AG04450 (cell line): ENCODE measurements around the gene TLL2. TPM values are rescaled to one million over a fixed set of nuclear protein-coding genes. Genes with fewer than 3 reads are reported as not detected.

Experiments used
- CTCF ChIA-PET: fragments of 300-600, 350-600 bp; formaldehyde crosslinking; extraction: SDS; loops from one replicate; lab custom pipeline; 2022; ENCODE audit warnings: antibody characterized with exemption, inconsistent platforms; lab: Charles Lee
- POLR2A ChIA-PET: fragments of 350-600 bp; formaldehyde crosslinking; extraction: SDS; loops from one replicate; lab custom pipeline; 2021; ENCODE audit warnings: antibody characterized with exemption, inconsistent platforms; lab: Yijun Ruan, JAX
- DNase-seq: peaks from one replicate; pipeline ENCODE4 v3.0.0-alpha.2; 2011; ENCODE audit warnings: low read depth, low spot score
- H3K27ac ChIP-seq: one replicate; pipeline ENCODE4 v1.5.1; 2012; ENCODE audit warnings: low read depth, low read length, control low read depth
- H3K27me3 ChIP-seq: one replicate; pipeline ENCODE4 v1.6.0; 2012; ENCODE audit warnings: low read length; ENCODE audit not compliant: control insufficient read depth, insufficient read depth
- H3K4me3 ChIP-seq: 2 replicates; pipeline ENCODE4 v1.5.1; 2011; ENCODE audit warnings: mild to moderate bottlenecking, low read depth, low read length, control low read depth
- H3K9me3 ChIP-seq: 2 replicates; pipeline ENCODE4 v1.5.1; 2012; ENCODE audit warnings: low read length; ENCODE audit not compliant: control insufficient read depth, insufficient read depth
- polyA plus RNA-seq: library from polyadenylated mRNA; depleted of rRNA; stranded (reverse); fragments of >200 nt; gene quantifications from 2 replicates; pipeline ENCODE4 v1.2.3, GENCODE V29; 2011
- TF ChIP-seq, protein P1 (sequence below): IDR thresholded peaks from 2 replicates; pipeline ENCODE4 v1.5.1; 2011; ENCODE audit warnings: low read depth, low read length, control low read depth, inconsistent platforms

Gene TLL2
- polyA plus RNA-seq, 1 experiment = 0.01 TPM

DNA sequence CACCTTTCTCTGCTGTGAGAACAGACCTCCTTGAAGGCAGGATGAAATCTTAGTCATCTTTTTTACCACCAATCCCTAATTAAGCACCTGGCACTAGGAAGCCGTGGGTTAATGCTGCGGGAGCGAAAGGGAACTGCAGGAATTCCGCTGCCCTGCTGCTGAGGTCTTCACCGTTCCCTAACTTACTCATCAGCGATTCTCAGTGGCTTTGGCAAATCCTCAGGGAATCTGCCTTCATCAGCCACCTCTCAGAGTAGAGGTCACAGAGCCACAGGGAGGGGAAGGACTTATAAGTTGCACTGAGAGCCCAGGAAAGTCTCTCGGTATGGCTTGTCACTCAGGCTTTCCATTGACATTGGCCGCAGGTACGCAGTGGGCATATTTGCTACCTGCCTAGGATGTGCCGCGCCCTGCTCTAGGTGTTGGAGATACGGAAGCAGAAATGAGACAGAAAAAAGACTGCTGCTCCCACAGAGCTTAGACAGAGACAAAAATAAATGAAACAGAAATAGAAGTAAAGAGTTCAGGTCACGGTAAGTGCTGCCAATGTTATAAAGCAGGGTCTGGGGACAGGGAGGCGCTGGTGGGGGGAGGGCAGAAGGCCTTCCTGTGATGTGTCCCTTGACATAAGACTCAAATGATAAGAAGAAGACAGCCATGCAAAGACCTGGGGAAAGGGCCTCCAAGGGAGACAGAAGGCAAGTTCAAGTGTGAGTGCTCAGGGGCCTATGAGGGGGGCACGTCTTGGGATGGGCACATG, 82.3 kb downstream of the TLL2 start:
- peaks cover 2% of the 10 kb centered on the region for H3K27me3 ChIP-seq
- no peak overlapping the region for H3K4me3 ChIP-seq
- TF ChIP-seq, protein P1, sequence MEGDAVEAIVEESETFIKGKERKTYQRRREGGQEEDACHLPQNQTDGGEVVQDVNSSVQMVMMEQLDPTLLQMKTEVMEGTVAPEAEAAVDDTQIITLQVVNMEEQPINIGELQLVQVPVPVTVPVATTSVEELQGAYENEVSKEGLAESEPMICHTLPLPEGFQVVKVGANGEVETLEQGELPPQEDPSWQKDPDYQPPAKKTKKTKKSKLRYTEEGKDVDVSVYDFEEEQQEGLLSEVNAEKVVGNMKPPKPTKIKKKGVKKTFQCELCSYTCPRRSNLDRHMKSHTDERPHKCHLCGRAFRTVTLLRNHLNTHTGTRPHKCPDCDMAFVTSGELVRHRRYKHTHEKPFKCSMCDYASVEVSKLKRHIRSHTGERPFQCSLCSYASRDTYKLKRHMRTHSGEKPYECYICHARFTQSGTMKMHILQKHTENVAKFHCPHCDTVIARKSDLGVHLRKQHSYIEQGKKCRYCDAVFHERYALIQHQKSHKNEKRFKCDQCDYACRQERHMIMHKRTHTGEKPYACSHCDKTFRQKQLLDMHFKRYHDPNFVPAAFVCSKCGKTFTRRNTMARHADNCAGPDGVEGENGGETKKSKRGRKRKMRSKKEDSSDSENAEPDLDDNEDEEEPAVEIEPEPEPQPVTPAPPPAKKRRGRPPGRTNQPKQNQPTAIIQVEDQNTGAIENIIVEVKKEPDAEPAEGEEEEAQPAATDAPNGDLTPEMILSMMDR = no peak
- ChIA-PET CTCF (no interaction called here), POLR2A (no interaction called here)
- DNase-seq = no peak
- H3K9me3 ChIP-seq = no peaks in the 10 kb centered on the region
- H3K27ac ChIP-seq = no peak overlapping the region

GRCh38 chr10:96427291-96427690, 86.4 kb downstream of the TLL2 start:
- no peak for DNase-seq
- Histone ChIP-seq H3K27ac (no peak overlapping the region), H3K9me3 (no peaks in the 10 kb centered on the region), H3K4me3 (no peak overlapping the region), H3K27me3 (peaks cover 5% of the 10 kb centered on the region)
- POLR2A ChIA-PET = no interaction called here
- TF ChIP-seq, protein P1 = no peak
- CTCF ChIA-PET = no interaction called here

DNA sequence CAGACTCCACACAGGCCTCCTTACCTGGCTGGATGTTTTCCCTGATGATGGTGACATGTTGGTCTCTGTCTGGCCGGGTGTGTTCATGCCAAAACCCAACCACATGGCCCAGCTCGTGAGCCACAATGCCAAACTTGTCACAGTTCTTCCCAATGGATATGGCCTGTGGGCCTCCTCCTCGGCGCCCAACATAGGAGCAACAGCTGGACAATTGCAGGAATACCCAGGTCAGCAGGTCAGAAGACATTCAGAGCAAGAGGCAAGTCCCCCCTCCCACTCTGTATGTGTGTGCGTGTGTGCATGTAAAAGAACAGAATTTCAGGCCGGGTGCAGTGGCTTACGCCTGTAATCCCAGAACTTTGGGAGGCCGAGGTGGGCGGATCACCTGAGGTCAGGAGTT, 91.2 kb downstream of the TLL2 start:
- Histone ChIP-seq H3K27ac (no peak overlapping the region), H3K9me3 (no peaks in the 10 kb centered on the region), H3K4me3 (no peak overlapping the region), H3K27me3 (peaks cover 5% of the 10 kb centered on the region)
- TF ChIP-seq, protein P1 = no peak
- DNase-seq = no peak
- ChIA-PET POLR2A (no interaction called here), CTCF (interaction anchor here (1.2 kb wide), 1 partner anchor 47 kb away, joined by 14 read pairs; no protein-coding TSS in a partner anchor)

GRCh38 chr10:96421995-96422394, 91.7 kb downstream of the TLL2 start:
- peaks cover 5% of the 10 kb centered on the region for H3K27me3 ChIP-seq
- TF ChIP-seq, protein P1 = no peak
- no peak overlapping the region for H3K27ac ChIP-seq
- H3K9me3 ChIP-seq = no peaks in the 10 kb centered on the region
- no peak overlapping the region for H3K4me3 ChIP-seq
- ChIA-PET CTCF (interaction anchor here (0.5 to 1.2 kb wide), 4 partner anchors 11 to 224 kb away, joined by 3 to 14 read pairs (median 4); no protein-coding TSS in a partner anchor), POLR2A (no interaction called here)
- no peak for DNase-seq

- H3K4me3 ChIP-seq = no peak overlapping the region
- POLR2A ChIA-PET = no interaction called here
- H3K9me3 ChIP-seq = no peaks in the 10 kb centered on the region
- CTCF ChIA-PET = no interaction called here
- no peak for DNase-seq
- H3K27me3 ChIP-seq = peaks cover 7% of the 10 kb centered on the region
- TF ChIP-seq, protein P1 = no peak
- no peak overlapping the region for H3K27ac ChIP-seq
Observed at GRCh38 chr10:96420228-96421009, 93.3 kb downstream of the TLL2 start.
